GM21381 (cell line): ENCODE measurements around the gene ID3.
A peak's percentile ranks its signal among the peaks of the same experiment; 100 is the strongest.

Source experiments
- ATAC-seq: cut with Tn5 transposase; IDR thresholded peaks from one replicate; pipeline ENCODE4 v1.9.1; 2021; ENCODE audit warnings: mild to moderate bottlenecking, moderate library complexity; ENCODE audit not compliant: unreplicated experiment

ID3 gene

GRCh38 chr1:23528250-23528978 is 30.9 kb downstream of the ID3 start:
- ATAC-seq = peak; percentile 40

DNA sequence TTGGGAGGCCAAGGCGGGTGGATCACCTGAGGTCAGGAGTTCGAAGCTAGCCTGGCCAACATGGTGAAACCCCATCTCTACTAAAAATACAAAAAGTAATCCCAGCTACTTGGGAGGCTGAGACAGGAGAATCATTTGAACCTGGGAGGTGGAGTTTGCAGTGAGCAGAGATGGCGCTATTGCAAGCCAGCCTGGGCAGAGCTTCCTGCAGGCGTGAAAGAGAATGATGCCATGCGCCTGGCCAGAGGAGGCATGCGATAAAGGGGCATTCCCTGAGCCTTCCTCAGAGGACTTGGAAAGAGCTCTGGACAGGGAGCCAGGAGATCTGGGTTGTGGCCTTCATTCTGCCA is 31.4 kb downstream of the ID3 start:
- no peak for ATAC-seq

DNA sequence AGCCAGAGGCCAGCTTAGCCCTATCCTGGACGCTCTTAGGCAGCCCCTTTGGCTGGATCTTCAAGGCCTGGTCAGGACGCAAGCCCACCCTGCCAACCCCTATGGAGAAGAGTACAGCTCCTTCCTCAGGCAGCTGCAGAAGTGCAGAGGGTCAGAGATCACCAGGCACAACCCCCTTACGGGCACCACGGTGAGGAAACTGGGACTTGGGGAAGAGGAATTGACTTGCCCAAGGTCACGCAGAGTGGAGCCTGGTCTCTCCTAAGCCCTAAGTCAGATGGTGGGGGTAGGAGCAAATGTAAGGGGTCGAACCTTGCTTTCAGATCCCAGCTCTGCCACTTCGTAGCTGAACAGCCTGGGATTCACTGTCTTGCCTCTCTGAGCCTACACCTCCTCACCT is 31.9 kb downstream of the ID3 start:
- no peak for ATAC-seq

DNA sequence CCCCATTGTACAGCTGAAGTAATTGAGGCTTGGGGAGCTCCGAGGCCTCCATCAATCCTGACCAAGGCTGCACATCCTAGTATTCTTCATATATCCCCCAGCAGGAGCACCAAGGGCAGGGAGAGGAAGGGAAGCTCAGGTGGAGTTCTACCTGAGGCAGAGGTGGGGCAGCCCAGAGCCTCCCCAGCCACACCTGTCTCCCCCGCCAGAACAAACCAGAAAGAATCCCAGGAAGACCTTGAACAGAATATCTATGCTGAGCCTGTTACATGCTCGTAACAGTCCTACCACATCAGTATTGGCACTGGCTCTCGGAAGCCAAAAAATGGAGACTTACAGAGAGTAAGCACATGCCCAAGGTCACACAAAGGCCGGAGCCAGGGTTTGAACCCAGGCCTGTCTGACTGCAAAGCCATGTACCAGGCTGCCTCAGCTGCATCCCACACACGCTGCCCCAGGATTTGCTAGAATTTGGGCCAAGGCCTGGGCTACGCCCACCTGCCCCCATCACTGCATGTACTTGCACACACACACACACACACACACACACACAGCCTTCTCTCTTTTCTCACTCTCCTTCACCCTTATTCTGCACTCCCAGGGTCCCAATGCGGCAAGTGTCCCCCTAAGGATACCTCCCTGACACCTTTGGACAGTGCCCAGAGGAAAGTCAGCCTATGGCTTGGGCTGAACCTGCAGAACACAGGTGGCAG is 32.8 kb downstream of the ID3 start:
- ATAC-seq = no peak

GRCh38 chr1:23525558-23526250 is 33.6 kb downstream of the ID3 start:
- no peak for ATAC-seq

- no peak for ATAC-seq
Observed at GRCh38 chr1:23524716-23525401, 34.4 kb downstream of the ID3 start.

DNA sequence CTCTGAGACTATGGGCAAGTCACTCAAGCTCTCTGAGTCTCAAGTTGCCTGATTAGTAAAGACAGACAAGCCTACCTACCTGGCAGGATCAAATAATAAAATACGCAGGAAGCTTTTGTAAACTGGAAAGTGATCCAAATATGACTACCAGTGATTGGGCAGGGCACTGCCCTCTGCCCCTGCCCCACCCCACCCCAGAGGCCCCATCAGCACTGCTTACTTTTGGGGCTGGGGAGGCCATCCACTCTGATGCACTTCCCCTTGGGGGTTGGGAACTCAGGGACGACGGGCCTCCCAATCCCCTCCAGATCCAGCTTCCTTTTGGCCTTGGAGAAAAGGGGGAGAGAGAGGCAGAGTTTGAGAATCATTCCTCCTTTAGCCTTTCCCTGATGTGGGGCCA is 35.1 kb downstream of the ID3 start:
- no peak for ATAC-seq

DNA sequence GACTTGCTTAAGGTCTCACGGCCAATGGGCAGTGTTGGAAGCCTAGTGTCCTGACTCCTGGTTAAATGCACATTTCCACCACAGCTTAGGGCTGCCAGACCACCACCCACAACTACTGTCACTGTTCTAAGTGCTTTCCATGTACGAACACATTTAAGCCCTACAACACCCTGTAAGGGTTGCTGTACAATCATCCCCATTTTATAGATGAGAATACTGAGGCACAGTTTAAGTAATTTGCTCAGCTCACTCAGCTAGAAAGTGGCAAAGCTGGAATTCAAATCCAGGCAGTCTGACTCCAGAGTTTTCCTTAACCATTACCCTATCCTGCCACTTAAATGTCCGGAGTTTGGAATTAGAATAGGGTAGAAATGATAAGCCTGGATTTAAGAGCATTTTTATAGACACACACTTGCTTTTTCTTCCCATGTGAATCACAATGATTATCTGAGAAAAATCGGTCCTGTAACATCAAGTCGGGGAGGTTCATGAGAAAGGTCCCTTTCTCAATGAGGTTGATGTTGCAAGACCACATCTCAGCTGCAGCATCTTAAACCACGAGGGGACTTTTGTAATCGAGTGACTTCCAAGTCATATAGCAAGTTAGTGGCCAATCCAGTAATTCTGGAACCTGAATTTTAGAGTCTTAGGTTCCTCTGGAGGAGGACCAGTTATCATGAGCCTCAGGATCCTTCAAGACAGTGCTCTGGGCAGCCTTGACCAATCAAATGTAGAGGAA is 36.9 kb downstream of the ID3 start:
- no peak for ATAC-seq

- no peak for ATAC-seq
Observed at GRCh38 chr1:23521588-23521987, 37.7 kb downstream of the ID3 start.

DNA sequence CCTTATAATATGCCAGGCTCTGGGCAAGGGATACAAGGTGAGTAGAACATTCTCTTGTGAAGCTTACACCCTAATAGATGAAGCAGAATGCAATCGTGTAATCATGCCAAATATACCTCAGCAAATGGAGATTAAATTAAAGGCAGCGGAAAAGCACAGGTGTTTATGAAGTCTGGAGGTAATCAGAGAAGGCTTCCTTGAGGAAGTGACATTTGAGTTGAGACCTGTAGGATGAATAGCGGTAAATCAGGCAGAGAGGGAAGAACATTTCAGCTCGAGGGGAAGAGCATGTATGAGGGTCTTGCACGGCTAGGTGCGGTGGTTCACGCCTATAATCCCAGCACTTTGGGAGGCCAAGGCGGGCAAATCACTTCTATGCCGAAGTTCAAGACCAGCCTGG is 41.7 kb downstream of the ID3 start:
- no peak for ATAC-seq

GRCh38 chr1:23515905-23516304 is 43.4 kb downstream of the ID3 start:
- ATAC-seq = no peak

GRCh38 chr1:23514111-23514679 is 45.1 kb downstream of the ID3 start:
- ATAC-seq = no peak

- ATAC-seq = no peak
Observed at GRCh38 chr1:23509896-23510295, 49.4 kb downstream of the ID3 start.
